ENCODE data around the gene PAX9.

Gene PAX9

GRCh38 chr14:36661506-36662257, at the start of gene PAX9:
Gene PAX9 (plus strand): TSS chr14:36661860. CDS start chr14:36662090, 230 bp downstream.
- H3K27ac ChIP-seq, result peak within 1 kb of the TSS; percentile 94
- no peak for TF ChIP-seq CTCF (conservative IDR thresholded peaks at IDR 0.05)

GRCh38 chr14:36617824-36618223, 43.8 kb upstream of the PAX9 start:
- no peak overlapping the region for H3K27ac ChIP-seq
- no peak for TF ChIP-seq CTCF (conservative IDR thresholded peaks at IDR 0.05)

- H3K27ac ChIP-seq, result no peak overlapping the region
- no peak for TF ChIP-seq CTCF (conservative IDR thresholded peaks at IDR 0.05)
Measured at GRCh38 chr14:36618641-36619040, 43.0 kb upstream of the PAX9 start.

- no peak for TF ChIP-seq CTCF (conservative IDR thresholded peaks at IDR 0.05)
- H3K27ac ChIP-seq, result no peak overlapping the region
Measured at GRCh38 chr14:36619131-36619530, 42.5 kb upstream of the PAX9 start.

- H3K27ac ChIP-seq, result no peak overlapping the region
- TF ChIP-seq CTCF (conservative IDR thresholded peaks at IDR 0.05), result no peak
Measured at GRCh38 chr14:36619853-36620252, 41.8 kb upstream of the PAX9 start.

GRCh38 chr14:36625014-36625413, 36.6 kb upstream of the PAX9 start:
- no peak overlapping the region for H3K27ac ChIP-seq
- TF ChIP-seq CTCF (conservative IDR thresholded peaks at IDR 0.05), result no peak

- no peak for TF ChIP-seq CTCF (conservative IDR thresholded peaks at IDR 0.05)
- H3K27ac ChIP-seq, result no peak overlapping the region
Measured at GRCh38 chr14:36625436-36625835, 36.2 kb upstream of the PAX9 start.
